KMS-11 (cell line): ENCODE results near the gene ACTL10.

Experiments
- H2AFZ ChIP-seq: fragments of 200-600 bp; sonication (generic); 2 replicates; pipeline ENCODE4 v1.6.1; 2016; ENCODE audit warnings: antibody characterized with exemption, mixed run types, low read depth
- H3K27ac ChIP-seq: fragments of 200-600 bp; sonication (generic); 2 replicates; pipeline ENCODE4 v1.6.1; 2016; ENCODE audit warnings: mild to moderate bottlenecking, mixed run types
- H3K27me3 ChIP-seq: fragments of 200-600 bp; sonication (generic); 2 replicates; pipeline ENCODE4 v1.6.1; 2017; ENCODE audit warnings: mild to moderate bottlenecking, low read depth, mixed run types, moderate library complexity; ENCODE audit not compliant: insufficient read depth
- H3K36me3 ChIP-seq: fragments of 200-600 bp; sonication (generic); 2 replicates; pipeline ENCODE4 v1.6.1; 2017; ENCODE audit warnings: mild to moderate bottlenecking, mixed run types; ENCODE audit not compliant: insufficient read depth
- H3K4me1 ChIP-seq: fragments of 200-600 bp; sonication (generic); 2 replicates; pipeline ENCODE4 v1.6.1; 2016; ENCODE audit warnings: mild to moderate bottlenecking, low read depth, mixed run types; ENCODE audit not compliant: poor library complexity, severe bottlenecking
- H3K4me2 ChIP-seq: fragments of 200-600 bp; sonication (generic); 2 replicates; pipeline ENCODE4 v1.7.0; 2016; ENCODE audit warnings: mild to moderate bottlenecking, mixed run types
- H3K4me3 ChIP-seq: fragments of 200-600 bp; sonication (generic); IDR thresholded peaks from 2 replicates; pipeline ENCODE4 v1.6.1; 2017; ENCODE audit warnings: low read depth, low read length, mixed read lengths; ENCODE audit not compliant: insufficient read depth
- H3K79me2 ChIP-seq: fragments of 200-600 bp; sonication (generic); 2 replicates; pipeline ENCODE4 v1.6.1; 2016; ENCODE audit warnings: low read depth, mixed run types; ENCODE audit not compliant: insufficient read depth
- H3K9ac ChIP-seq: fragments of 200-600 bp; sonication (generic); 2 replicates; pipeline ENCODE4 v1.6.1; 2016; ENCODE audit warnings: mild to moderate bottlenecking, mixed run types
- H4K20me1 ChIP-seq: fragments of 200-600 bp; sonication (generic); 2 replicates; pipeline ENCODE4 v1.6.1; 2016; ENCODE audit warnings: mild to moderate bottlenecking, mixed run types; ENCODE audit not compliant: insufficient read depth
- CTCF ChIP-seq: fragments of 200-600 bp; sonication (generic); conservative IDR thresholded peaks from 2 replicates; pipeline ENCODE4 v1.6.1; 2017; ENCODE audit warnings: low read depth, mild to moderate bottlenecking, antibody characterized with exemption, low read length, moderate library complexity, mixed read lengths

Gene ACTL10

GRCh38 chr20:33650753-33651561 lies 15.8 kb upstream of the ACTL10 start:
- no peak overlapping the region for H3K27ac ChIP-seq
- H3K4me3 ChIP-seq: no peak overlapping the region
- H3K4me2 ChIP-seq: peak overlapping the region; percentile 2; the same call in 1 of the 2 replicates
- no peaks in the 10 kb centered on the region for H3K27me3 ChIP-seq
- H4K20me1 ChIP-seq: no peaks in the 10 kb centered on the region
- H3K79me2 ChIP-seq: no peaks in the 10 kb centered on the region
- H3K36me3 ChIP-seq: no peaks in the 10 kb centered on the region
- peaks cover 82% of the 10 kb centered on the region for H3K4me1 ChIP-seq
- H3K9ac ChIP-seq: no peak overlapping the region
- no peak overlapping the region for H2AFZ ChIP-seq
- no peak for TF ChIP-seq CTCF

GRCh38 chr20:33651562-33652048 lies 15.1 kb upstream of the ACTL10 start:
- Histone ChIP-seq H3K4me3 (no peak overlapping the region), H3K27me3 (no peaks in the 10 kb centered on the region), H3K9ac (no peak overlapping the region), H4K20me1 (no peaks in the 10 kb centered on the region), H3K4me2 (0 out of 2 replicates have a peak overlapping the region, but pooled peaks have one; percentile 2), H2AFZ (no peak overlapping the region), H3K4me1 (peaks cover 76% of the 10 kb centered on the region), H3K27ac (no peak overlapping the region), H3K79me2 (no peaks in the 10 kb centered on the region), H3K36me3 (no peaks in the 10 kb centered on the region)
- TF ChIP-seq CTCF: no peak

GRCh38 chr20:33653218-33653899 lies 13.4 kb upstream of the ACTL10 start:
- Histone ChIP-seq H3K4me2 (no peak overlapping the region), H4K20me1 (no peaks in the 10 kb centered on the region), H3K36me3 (no peaks in the 10 kb centered on the region), H3K27ac (no peak overlapping the region), H3K4me3 (no peak overlapping the region), H3K4me1 (peaks cover 60% of the 10 kb centered on the region), H3K9ac (no peak overlapping the region), H3K27me3 (no peaks in the 10 kb centered on the region), H3K79me2 (no peaks in the 10 kb centered on the region), H2AFZ (no peak overlapping the region)
- peak; percentile 85 for TF ChIP-seq CTCF

- H3K27ac ChIP-seq: no peak overlapping the region
- no peaks in the 10 kb centered on the region for H3K36me3 ChIP-seq
- peaks cover 53% of the 10 kb centered on the region for H3K4me1 ChIP-seq
- H3K4me2 ChIP-seq: no peak overlapping the region
- H4K20me1 ChIP-seq: no peaks in the 10 kb centered on the region
- no peak for TF ChIP-seq CTCF
- no peaks in the 10 kb centered on the region for H3K27me3 ChIP-seq
- no peaks in the 10 kb centered on the region for H3K79me2 ChIP-seq
- H3K9ac ChIP-seq: no peak overlapping the region
- no peak overlapping the region for H3K4me3 ChIP-seq
- no peak overlapping the region for H2AFZ ChIP-seq
These were observed 12.7 kb upstream of the ACTL10 start for GRCh38 chr20:33653900-33654596.
